ENCODE measurements around the gene KIF21A.

The KIF21A gene

GRCh38 chr12:39272871-39273655 is 169.9 kb downstream of the KIF21A start:
- peak; percentile 34 for DNase-seq

- no peak for DNase-seq
Observed at GRCh38 chr12:39269492-39269891, 173.4 kb downstream of the KIF21A start.

GRCh38 chr12:39267886-39268285 is 175.0 kb downstream of the KIF21A start:
- no peak for DNase-seq

- no peak for DNase-seq
Observed at GRCh38 chr12:39252628-39253027, 190.3 kb downstream of the KIF21A start.
